ENCODE data around the gene CACNA2D3.

CACNA2D3 gene

GRCh38 chr3:54339608-54340007, 217.3 kb downstream of the CACNA2D3 start:
- Histone ChIP-seq H3K27ac (ENCODE audit: low read depth, low read length) (no peak overlapping the region), H3K27me3 (ENCODE audit: control insufficient read depth, insufficient read depth, low read length) (no peaks in the 10 kb centered on the region), H3K9ac (ENCODE audit: low read depth, low read length) (no peak overlapping the region), H3K36me3 (ENCODE audit: control insufficient read depth, insufficient read depth, low read length) (no peaks in the 10 kb centered on the region), H3K4me1 (ENCODE audit: control insufficient read depth, insufficient read depth, low read length) (peaks cover 14% of the 10 kb centered on the region), H3K9me3 (ENCODE audit: control insufficient read depth, insufficient read depth, low read length) (no peaks in the 10 kb centered on the region), H3K4me3 (ENCODE audit: low read depth, low read length) (no peak overlapping the region)

GRCh38 chr3:54341811-54342210, 219.5 kb downstream of the CACNA2D3 start:
- Histone ChIP-seq H3K27ac (ENCODE audit: low read depth, low read length) (no peak overlapping the region), H3K4me1 (ENCODE audit: control insufficient read depth, insufficient read depth, low read length) (peaks cover 29% of the 10 kb centered on the region), H3K9ac (ENCODE audit: low read depth, low read length) (no peak overlapping the region)

GRCh38 chr3:54342676-54343075, 220.3 kb downstream of the CACNA2D3 start:
- no peak overlapping the region for H3K4me3 ChIP-seq (ENCODE audit: low read depth, low read length)
- H3K9me3 ChIP-seq (ENCODE audit: control insufficient read depth, insufficient read depth, low read length) = no peaks in the 10 kb centered on the region
- no peaks in the 10 kb centered on the region for H3K27me3 ChIP-seq (ENCODE audit: control insufficient read depth, insufficient read depth, low read length)
- H3K4me1 ChIP-seq (ENCODE audit: control insufficient read depth, insufficient read depth, low read length) = peaks cover 32% of the 10 kb centered on the region
- H3K9ac ChIP-seq (ENCODE audit: low read depth, low read length) = no peak overlapping the region
- H3K27ac ChIP-seq (ENCODE audit: low read depth, low read length) = no peak overlapping the region
- no peaks in the 10 kb centered on the region for H3K36me3 ChIP-seq (ENCODE audit: control insufficient read depth, insufficient read depth, low read length)

More at GRCh38 chr3:54341811-54342210, 219.5 kb downstream of the CACNA2D3 start:
- no peaks in the 10 kb centered on the region for H3K36me3 ChIP-seq (ENCODE audit: control insufficient read depth, insufficient read depth, low read length)
- H3K27me3 ChIP-seq (ENCODE audit: control insufficient read depth, insufficient read depth, low read length) = no peaks in the 10 kb centered on the region
- H3K9me3 ChIP-seq (ENCODE audit: control insufficient read depth, insufficient read depth, low read length) = no peaks in the 10 kb centered on the region
- no peak overlapping the region for H3K4me3 ChIP-seq (ENCODE audit: low read depth, low read length)

- Histone ChIP-seq H3K4me1 (ENCODE audit: control insufficient read depth, insufficient read depth, low read length) (peaks cover 32% of the 10 kb centered on the region), H3K9me3 (ENCODE audit: control insufficient read depth, insufficient read depth, low read length) (no peaks in the 10 kb centered on the region), H3K4me3 (ENCODE audit: low read depth, low read length) (no peak overlapping the region), H3K27me3 (ENCODE audit: control insufficient read depth, insufficient read depth, low read length) (no peaks in the 10 kb centered on the region), H3K36me3 (ENCODE audit: control insufficient read depth, insufficient read depth, low read length) (no peaks in the 10 kb centered on the region), H3K27ac (ENCODE audit: low read depth, low read length) (no peak overlapping the region), H3K9ac (ENCODE audit: low read depth, low read length) (no peak overlapping the region)
Observed at GRCh38 chr3:54343495-54343894, 221.1 kb downstream of the CACNA2D3 start.

- no peaks in the 10 kb centered on the region for H3K9me3 ChIP-seq (ENCODE audit: control insufficient read depth, insufficient read depth, low read length)
- H3K4me3 ChIP-seq (ENCODE audit: low read depth, low read length) = no peak overlapping the region
- H3K27ac ChIP-seq (ENCODE audit: low read depth, low read length) = no peak overlapping the region
- peaks cover 32% of the 10 kb centered on the region for H3K4me1 ChIP-seq (ENCODE audit: control insufficient read depth, insufficient read depth, low read length)
- H3K9ac ChIP-seq (ENCODE audit: low read depth, low read length) = no peak overlapping the region
- no peaks in the 10 kb centered on the region for H3K36me3 ChIP-seq (ENCODE audit: control insufficient read depth, insufficient read depth, low read length)
- H3K27me3 ChIP-seq (ENCODE audit: control insufficient read depth, insufficient read depth, low read length) = no peaks in the 10 kb centered on the region
Observed at GRCh38 chr3:54344601-54345231, 222.4 kb downstream of the CACNA2D3 start.

- no peak overlapping the region for H3K4me3 ChIP-seq (ENCODE audit: low read depth, low read length)
- H3K27ac ChIP-seq (ENCODE audit: low read depth, low read length) = no peak overlapping the region
- H3K36me3 ChIP-seq (ENCODE audit: control insufficient read depth, insufficient read depth, low read length) = no peaks in the 10 kb centered on the region
- no peaks in the 10 kb centered on the region for H3K27me3 ChIP-seq (ENCODE audit: control insufficient read depth, insufficient read depth, low read length)
- H3K4me1 ChIP-seq (ENCODE audit: control insufficient read depth, insufficient read depth, low read length) = peaks cover 32% of the 10 kb centered on the region
- no peak overlapping the region for H3K9ac ChIP-seq (ENCODE audit: low read depth, low read length)
- no peaks in the 10 kb centered on the region for H3K9me3 ChIP-seq (ENCODE audit: control insufficient read depth, insufficient read depth, low read length)
Observed at GRCh38 chr3:54345847-54346375, 223.6 kb downstream of the CACNA2D3 start.

- Histone ChIP-seq H3K27ac (ENCODE audit: low read depth, low read length) (no peak overlapping the region), H3K9ac (ENCODE audit: low read depth, low read length) (no peak overlapping the region), H3K4me1 (ENCODE audit: control insufficient read depth, insufficient read depth, low read length) (peaks cover 32% of the 10 kb centered on the region)
Observed at GRCh38 chr3:54347060-54347459, 224.7 kb downstream of the CACNA2D3 start.

GRCh38 chr3:54347933-54348332, 225.6 kb downstream of the CACNA2D3 start:
- H3K36me3 ChIP-seq (ENCODE audit: control insufficient read depth, insufficient read depth, low read length) = no peaks in the 10 kb centered on the region
- no peak overlapping the region for H3K27ac ChIP-seq (ENCODE audit: low read depth, low read length)
- H3K9me3 ChIP-seq (ENCODE audit: control insufficient read depth, insufficient read depth, low read length) = no peaks in the 10 kb centered on the region
- H3K4me3 ChIP-seq (ENCODE audit: low read depth, low read length) = no peak overlapping the region
- H3K9ac ChIP-seq (ENCODE audit: low read depth, low read length) = no peak overlapping the region
- H3K4me1 ChIP-seq (ENCODE audit: control insufficient read depth, insufficient read depth, low read length) = peaks cover 32% of the 10 kb centered on the region
- no peaks in the 10 kb centered on the region for H3K27me3 ChIP-seq (ENCODE audit: control insufficient read depth, insufficient read depth, low read length)

More at GRCh38 chr3:54347060-54347459, 224.7 kb downstream of the CACNA2D3 start:
- Histone ChIP-seq H3K36me3 (ENCODE audit: control insufficient read depth, insufficient read depth, low read length) (no peaks in the 10 kb centered on the region), H3K27me3 (ENCODE audit: control insufficient read depth, insufficient read depth, low read length) (no peaks in the 10 kb centered on the region), H3K4me3 (ENCODE audit: low read depth, low read length) (no peak overlapping the region), H3K9me3 (ENCODE audit: control insufficient read depth, insufficient read depth, low read length) (no peaks in the 10 kb centered on the region)

GRCh38 chr3:54349231-54349652, 226.9 kb downstream of the CACNA2D3 start:
- H3K9me3 ChIP-seq (ENCODE audit: control insufficient read depth, insufficient read depth, low read length) = no peaks in the 10 kb centered on the region
- H3K4me3 ChIP-seq (ENCODE audit: low read depth, low read length) = no peak overlapping the region
- H3K27me3 ChIP-seq (ENCODE audit: control insufficient read depth, insufficient read depth, low read length) = no peaks in the 10 kb centered on the region
- no peaks in the 10 kb centered on the region for H3K36me3 ChIP-seq (ENCODE audit: control insufficient read depth, insufficient read depth, low read length)
- no peak overlapping the region for H3K9ac ChIP-seq (ENCODE audit: low read depth, low read length)
- H3K27ac ChIP-seq (ENCODE audit: low read depth, low read length) = no peak overlapping the region
- peaks cover 21% of the 10 kb centered on the region for H3K4me1 ChIP-seq (ENCODE audit: control insufficient read depth, insufficient read depth, low read length)

- Histone ChIP-seq H3K4me1 (ENCODE audit: control insufficient read depth, insufficient read depth, low read length) (peaks cover 17% of the 10 kb centered on the region), H3K9ac (ENCODE audit: low read depth, low read length) (no peak overlapping the region), H3K36me3 (ENCODE audit: control insufficient read depth, insufficient read depth, low read length) (no peaks in the 10 kb centered on the region), H3K27me3 (ENCODE audit: control insufficient read depth, insufficient read depth, low read length) (no peaks in the 10 kb centered on the region), H3K9me3 (ENCODE audit: control insufficient read depth, insufficient read depth, low read length) (no peaks in the 10 kb centered on the region), H3K4me3 (ENCODE audit: low read depth, low read length) (no peak overlapping the region), H3K27ac (ENCODE audit: low read depth, low read length) (no peak overlapping the region)
Observed at GRCh38 chr3:54349691-54350090, 227.3 kb downstream of the CACNA2D3 start.

GRCh38 chr3:54353546-54353945, 231.2 kb downstream of the CACNA2D3 start:
- Histone ChIP-seq H3K4me1 (ENCODE audit: control insufficient read depth, insufficient read depth, low read length) (peaks cover 7% of the 10 kb centered on the region; the same call in 1 of the 2 replicates), H3K4me3 (ENCODE audit: low read depth, low read length) (no peak overlapping the region), H3K9ac (ENCODE audit: low read depth, low read length) (no peak overlapping the region), H3K27ac (ENCODE audit: low read depth, low read length) (no peak overlapping the region), H3K9me3 (ENCODE audit: control insufficient read depth, insufficient read depth, low read length) (no peaks in the 10 kb centered on the region), H3K36me3 (ENCODE audit: control insufficient read depth, insufficient read depth, low read length) (no peaks in the 10 kb centered on the region), H3K27me3 (ENCODE audit: control insufficient read depth, insufficient read depth, low read length) (no peaks in the 10 kb centered on the region)
